GM18505 (cell line): Measurements from ENCODE around the gene NPHP4.

Experiments used
- ATAC-seq: cut with Tn5 transposase; IDR thresholded peaks from one replicate; pipeline ENCODE4 v1.9.1; 2021; ENCODE audit not compliant: unreplicated experiment
- POLR2A ChIP-seq: IDR thresholded peaks from 4 replicates; pipeline ENCODE4 v1.6.1; 2011; ENCODE audit warnings: borderline replicate concordance; ENCODE audit not compliant: insufficient read depth, insufficient read length; ENCODE audit errors: extremely low read depth

The NPHP4 gene

GRCh38 chr1:5826601-5827000 lies 165.6 kb downstream of the NPHP4 start:
- no peak for ATAC-seq
- TF ChIP-seq POLR2A = no peak

- no peak for ATAC-seq
Observed at GRCh38 chr1:5822726-5823125, 169.5 kb downstream of the NPHP4 start.

GRCh38 chr1:5822266-5822665 lies 170.0 kb downstream of the NPHP4 start:
- TF ChIP-seq POLR2A = no peak
- ATAC-seq = no peak

More at GRCh38 chr1:5822726-5823125, 169.5 kb downstream of the NPHP4 start:
- no peak for TF ChIP-seq POLR2A

DNA sequence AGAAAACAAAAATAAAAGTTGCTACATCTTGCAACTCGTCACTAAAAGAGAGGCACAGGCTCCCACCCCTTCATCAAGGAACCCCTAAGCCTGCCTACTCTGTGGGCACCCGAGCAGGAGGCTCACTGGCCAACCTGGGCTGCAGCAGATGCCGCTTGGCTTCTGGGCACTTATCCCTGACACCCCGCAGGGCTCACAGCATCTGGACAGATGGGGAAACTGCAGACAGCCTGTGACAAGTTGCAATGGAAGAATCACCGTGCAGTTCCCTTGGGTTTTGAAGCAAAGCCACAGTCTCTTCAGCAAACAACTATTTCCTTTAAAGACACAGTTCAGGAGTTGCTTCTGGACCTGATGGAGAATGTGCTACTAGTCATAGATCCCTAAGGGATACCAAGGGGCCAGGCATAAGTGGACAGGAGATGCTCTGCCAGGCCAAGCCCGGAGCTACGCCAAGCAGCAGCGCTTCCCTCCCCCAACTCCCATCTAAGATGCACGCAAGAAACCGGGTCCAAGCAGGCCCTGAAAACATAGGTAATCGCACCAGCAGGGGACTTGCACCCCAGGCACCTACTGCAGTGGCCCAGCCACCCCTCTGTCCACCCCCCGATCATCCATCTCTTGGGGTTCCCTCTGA lies 170.6 kb downstream of the NPHP4 start:
- ATAC-seq = no peak
- no peak for TF ChIP-seq POLR2A

DNA sequence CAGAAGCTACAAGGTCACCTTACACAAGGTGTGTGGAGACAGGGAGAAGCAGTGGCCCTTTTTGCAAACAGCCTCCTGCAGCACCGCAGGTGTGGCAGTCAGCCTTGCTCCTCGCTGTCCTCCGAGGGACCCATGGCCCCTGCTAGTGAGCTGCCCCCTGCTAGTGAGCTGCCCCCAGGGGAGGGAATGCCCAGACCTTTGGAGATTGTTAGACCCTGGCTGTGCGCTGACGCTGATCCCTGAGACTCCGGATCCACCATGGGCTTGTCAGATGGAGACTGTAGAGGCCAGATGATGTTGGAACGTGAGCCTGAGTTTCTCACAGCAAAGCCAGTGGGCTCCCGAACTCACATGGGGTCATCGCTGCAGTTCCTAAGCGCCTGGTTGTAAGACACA lies 172.2 kb downstream of the NPHP4 start:
- no peak for ATAC-seq
- TF ChIP-seq POLR2A = no peak

DNA sequence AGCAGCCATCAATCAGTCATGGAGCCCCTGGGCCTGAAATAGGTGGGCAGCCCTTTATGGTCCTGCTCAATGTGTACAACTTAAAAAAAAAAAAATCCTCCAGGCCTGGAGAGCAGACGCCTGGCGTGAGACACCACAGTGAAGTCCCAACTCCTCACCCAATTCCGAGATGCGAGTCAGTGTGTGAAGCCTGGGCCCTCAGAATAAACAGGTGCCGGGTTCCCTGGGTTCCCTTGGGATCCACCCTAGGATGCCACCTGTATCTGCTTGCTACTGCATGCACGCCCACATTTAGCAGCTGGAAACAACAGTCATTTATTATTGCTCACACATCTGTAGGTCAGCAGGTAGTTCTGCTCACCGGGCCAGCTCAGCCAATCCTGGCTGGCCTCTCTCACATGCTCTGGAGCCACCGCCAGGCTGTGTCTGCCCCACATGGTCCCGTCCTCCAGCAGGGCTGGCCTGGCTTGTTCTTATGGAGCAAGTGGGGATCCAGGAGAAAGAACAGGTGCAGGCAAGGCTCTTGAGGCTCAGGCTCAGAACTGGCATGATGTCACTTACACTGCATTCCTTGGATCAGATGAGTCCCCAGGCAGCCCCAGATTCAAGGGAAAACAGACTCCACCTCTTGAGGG lies 172.7 kb downstream of the NPHP4 start:
- TF ChIP-seq POLR2A = no peak
- ATAC-seq = no peak

DNA sequence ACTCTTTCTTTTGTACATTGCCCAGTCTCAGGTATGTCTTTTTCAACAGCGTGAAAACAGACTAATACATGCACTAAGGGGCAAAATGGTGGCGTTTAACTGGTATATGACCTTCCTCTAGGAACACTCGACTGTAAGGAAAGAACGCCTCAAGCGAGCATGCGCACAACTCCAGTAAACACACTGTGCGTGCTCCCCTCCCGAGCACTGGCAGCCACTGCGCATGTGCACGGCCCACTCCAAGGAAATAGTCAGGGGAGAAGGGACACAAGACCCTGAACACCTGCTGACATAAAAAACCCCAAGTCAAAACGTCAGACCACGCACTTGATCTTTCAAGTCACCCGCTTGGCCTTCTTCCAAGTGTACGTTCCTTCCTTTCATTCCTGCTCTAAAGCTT lies 173.5 kb downstream of the NPHP4 start:
- no peak for ATAC-seq

GRCh38 chr1:5815716-5816115 lies 176.5 kb downstream of the NPHP4 start:
- no peak for ATAC-seq
- no peak for TF ChIP-seq POLR2A

More for the DNA sequence above, 173.5 kb downstream of the NPHP4 start:
- no peak for TF ChIP-seq POLR2A

DNA sequence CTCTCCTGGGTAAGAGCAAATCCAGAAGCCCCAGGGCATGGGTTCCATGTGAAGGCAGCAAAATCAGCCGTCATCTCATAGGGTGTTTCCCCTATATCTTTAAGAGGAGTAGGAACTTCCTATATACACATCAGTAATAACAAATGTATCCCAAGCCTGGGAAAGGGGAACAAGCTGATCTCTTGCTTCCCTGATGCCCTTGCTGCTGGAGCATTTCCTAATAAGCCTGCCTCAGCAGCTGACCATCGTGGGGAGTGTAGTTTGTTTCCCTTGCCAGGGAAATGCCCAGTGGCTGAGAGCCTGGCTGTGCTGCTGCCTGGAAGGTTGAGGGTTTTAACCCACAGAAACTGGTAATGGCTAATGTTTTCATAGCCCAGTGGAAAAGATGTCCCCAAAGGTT lies 177.0 kb downstream of the NPHP4 start:
- ATAC-seq = no peak
- no peak for TF ChIP-seq POLR2A

DNA sequence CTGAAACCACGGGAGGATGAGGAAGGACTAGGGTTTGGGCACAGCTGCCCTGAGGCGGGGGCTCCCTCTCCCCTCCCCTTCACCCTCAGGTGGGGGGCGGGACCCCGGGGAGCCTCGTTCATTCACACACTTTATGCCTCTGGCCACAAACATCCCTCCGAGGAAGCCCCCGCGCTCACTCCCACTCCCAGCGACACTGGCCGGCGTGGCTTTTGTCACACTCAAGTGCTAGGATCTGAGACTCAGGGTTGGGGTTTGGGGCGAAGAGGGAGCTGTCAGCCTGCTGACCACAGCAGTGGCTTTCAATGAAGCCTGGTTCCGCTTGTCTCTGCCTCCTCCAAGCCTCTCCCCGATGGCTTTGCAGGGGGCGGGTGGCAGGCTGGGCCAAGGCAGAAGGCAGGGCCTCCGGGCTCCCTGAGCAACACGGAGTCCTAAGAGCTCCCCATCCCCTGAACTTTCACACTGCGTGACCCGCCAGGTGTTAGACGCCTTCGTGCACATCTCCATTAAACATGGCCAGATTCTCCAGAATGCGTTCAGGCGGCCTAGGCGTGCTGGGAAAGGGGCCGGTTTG lies 178.1 kb downstream of the NPHP4 start:
- no peak for ATAC-seq
- no peak for TF ChIP-seq POLR2A

DNA sequence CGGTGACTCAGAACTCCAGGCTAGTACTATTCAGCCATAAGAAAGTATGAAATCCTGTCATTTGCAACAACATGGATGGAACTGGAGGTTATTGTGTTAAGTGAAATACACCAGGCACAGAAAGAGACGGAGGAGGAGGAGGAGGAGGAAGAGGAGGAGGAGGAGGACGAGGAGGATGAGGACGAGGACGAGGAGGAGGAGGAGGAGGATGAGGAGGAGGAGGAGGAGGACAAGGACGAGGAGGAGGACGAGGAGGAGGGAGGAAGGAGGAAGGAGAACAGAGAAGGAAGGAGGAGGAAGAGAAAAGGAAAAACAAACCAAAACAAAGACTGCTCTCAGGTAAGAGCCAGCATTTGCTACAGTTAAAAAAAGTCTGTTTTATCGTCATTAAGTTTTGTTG lies 178.7 kb downstream of the NPHP4 start:
- ATAC-seq = no peak
- TF ChIP-seq POLR2A = no peak
